ENCODE measurements around the gene ETS2. TPM values are rescaled to one million over a fixed set of nuclear protein-coding genes. Genes with fewer than 3 reads are reported as not detected.

ETS2 gene
- total and polyA plus RNA-seq, 10 of the 15 experiments (the other 5 are each of a cell fraction or from before 2014, with no cell fraction given), result 0.52 to 8.6 (median 3.8) TPM

- H3K27me3 ChIP-seq (replicated peaks in 1 of 2; ENCODE audit: control insufficient read depth in 2 of 2, insufficient read depth in 2 of 2, low read length in 1 of 2), result no peaks in the 10 kb centered on the region
- H3K36me3 ChIP-seq (ENCODE audit: control insufficient read depth in 2 of 2, insufficient read depth in 2 of 2, low read length in 1 of 2), result no peaks in the 10 kb centered on the region
- RAD21 ChIA-PET (ENCODE audit: unreplicated experiment), result no interaction called here
- H3K4me2 ChIP-seq (ENCODE audit: control insufficient read depth, insufficient read depth), result no peak overlapping the region
- H3K4me3 ChIP-seq, result no peak overlapping the region
- DNase-seq (ENCODE audit: low read depth, low spot score) (no peak), ATAC-seq (no peak), FAIRE-seq (no peak)
- CTCF ChIA-PET, result interaction anchor here (0.7 kb wide), 1 partner anchor 37 kb away, joined by 3 read pairs; no protein-coding TSS in a partner anchor
- H3K27ac ChIP-seq (ENCODE audit: control insufficient read depth, insufficient read depth), result no peak overlapping the region
- H3K9me3 ChIP-seq (replicated peaks; ENCODE audit: control insufficient read depth, insufficient read depth, low read length), result peaks cover 4% of the 10 kb centered on the region
- no peaks in the 10 kb centered on the region for H4K20me1 ChIP-seq (ENCODE audit: control insufficient read depth, insufficient read depth)
- H3K4me1 ChIP-seq (ENCODE audit: control insufficient read depth, insufficient read depth, low read length), result peaks cover 14% of the 10 kb centered on the region
- no TSS peak for BruUV-seq (replicated peaks)
- no peak for TF ChIP-seq MEF2B (IDR thresholded peaks at IDR 0.05; ENCODE audit: partially characterized antibody, poor library complexity, severe bottlenecking)
- no peak for TF ChIP-seq POU2F2 (IDR thresholded peaks at IDR 0.05; ENCODE audit: borderline replicate concordance, low read depth, low read length)
- TF ChIP-seq TCF7 (IDR thresholded peaks at IDR 0.05; ENCODE audit: borderline replicate concordance), result no peak
- TF ChIP-seq SIX5 (IDR thresholded peaks at IDR 0.05; ENCODE audit: low read depth, low read length, severe bottlenecking), result no peak
- TF ChIP-seq TARDBP (IDR thresholded peaks at IDR 0.05; ENCODE audit: borderline replicate concordance), result no peak
- no peak for TF ChIP-seq BCL3 (IDR thresholded peaks at IDR 0.05; ENCODE audit: borderline replicate concordance, insufficient read depth, low read depth, low read length, poor library complexity, severe bottlenecking)
- no peak for TF ChIP-seq HCFC1 (IDR thresholded peaks at IDR 0.05; ENCODE audit: low read length)
- TF ChIP-seq SREBF2 (IDR thresholded peaks at IDR 0.05; ENCODE audit: low read length), result no peak
- WGBS (ENCODE audit: insufficient coverage, insufficient replicate concordance, low lambda C conversion rate, missing lambda C conversion rate), result 2% methylated on average over 6 of the region's 6 CpGs
- in situ Hi-C loops (cut with MboI), result no loop called here
- intact Hi-C loops (cut with micrococcal nuclease; ENCODE audit: unreplicated experiment), result no loop called here
- H3K9ac ChIP-seq (ENCODE audit: control insufficient read depth, insufficient read depth, low read length), result no peak overlapping the region
- no peaks in the 10 kb centered on the region for H3K79me2 ChIP-seq (ENCODE audit: control insufficient read depth, insufficient read depth, low read length)
- no peak overlapping the region for H2AFZ ChIP-seq (ENCODE audit: control insufficient read depth, low read depth, low read length)
- POLR2A ChIA-PET, result no interaction called here
- SMC1A ChIA-PET (ENCODE audit: uncharacterized antibody, unreplicated experiment), result interaction anchor here (0.6 to 1.8 kb wide), 6 partner anchors 9 to 256 kb away, joined by 3 to 4 read pairs (median 3); no protein-coding TSS in a partner anchor
Observed at GRCh38 chr21:38787016-38787415, 18.7 kb upstream of the ETS2 start.
